GM12864 (cell line): ENCODE measurements around the gene TMEM119.
"Not testable (repeated sequence)": the region's sequence is repeated elsewhere in the genome, so short reads cannot be mapped to it uniquely, and the experiment has no call there.

Experiments
- DNase-seq: peaks from one replicate; pipeline ENCODE4 v3.0.0-alpha.2; 2011; ENCODE audit warnings: low read depth
- H3K4me3 ChIP-seq: 2 replicates; pipeline ENCODE4 v1.5.1; 2011; ENCODE audit warnings: mild to moderate bottlenecking, low read depth, low read length, control low read depth
- CTCF ChIP-seq: IDR thresholded peaks from 2 replicates; pipeline ENCODE4 v1.5.1; 2011; ENCODE audit warnings: low read depth, mild to moderate bottlenecking, moderate library complexity, low read length, control low read depth, inconsistent platforms; ENCODE audit errors: missing control alignments

TMEM119 gene

GRCh38 chr12:108623577-108623976, 25.7 kb upstream of the TMEM119 start:
- TF ChIP-seq CTCF: no peak
- no peak for DNase-seq
- H3K4me3 ChIP-seq: no peak overlapping the region

GRCh38 chr12:108622921-108623514, 25.1 kb upstream of the TMEM119 start:
- no peak for TF ChIP-seq CTCF
- DNase-seq: no peak
- no peak overlapping the region for H3K4me3 ChIP-seq

- no peak for TF ChIP-seq CTCF
- H3K4me3 ChIP-seq: no peak overlapping the region
- DNase-seq: no peak
Observed at GRCh38 chr12:108622421-108622820, 24.5 kb upstream of the TMEM119 start.

GRCh38 chr12:108621161-108621560, 23.3 kb upstream of the TMEM119 start:
- TF ChIP-seq CTCF: no peak
- DNase-seq: no peak
- no peak overlapping the region for H3K4me3 ChIP-seq

- no peak overlapping the region for H3K4me3 ChIP-seq
- DNase-seq: no peak
- no peak for TF ChIP-seq CTCF
Observed at GRCh38 chr12:108620236-108620879, 22.5 kb upstream of the TMEM119 start.

- no peak overlapping the region for H3K4me3 ChIP-seq
- no peak for TF ChIP-seq CTCF
- DNase-seq: no peak
Observed at GRCh38 chr12:108619369-108620160, 21.7 kb upstream of the TMEM119 start.

- not testable (repeated sequence) for DNase-seq, H3K4me3 ChIP-seq
Observed at GRCh38 chr12:108618953-108619274, 21.0 kb upstream of the TMEM119 start.
